Middle frontal gyrus (tissue), 1 donor: Measurements from ENCODE around the gene TRNP1.
"Not testable (repeated sequence)": the region's sequence is repeated elsewhere in the genome, so short reads cannot be mapped to it uniquely, and the experiment has no call there.

Experiments
- DNase-seq: peaks from one replicate; pipeline ENCODE4 v3.0.0-alpha.2; 2015; ENCODE audit warnings: low spot score; ENCODE audit errors: extremely low spot score

The TRNP1 gene

GRCh38 chr1:26993237-26994019, at the start of gene TRNP1:
Gene TRNP1 (plus strand): TSS chr1:26993692. CDS start chr1:26993787, 95 bp downstream.
- DNase-seq = no peak

GRCh38 chr1:26945138-26945537, 48.4 kb upstream of the TRNP1 start:
- no peak for DNase-seq

- DNase-seq = no peak
Measured at GRCh38 chr1:26945728-26946127, 47.8 kb upstream of the TRNP1 start.

GRCh38 chr1:26946270-26946669, 47.2 kb upstream of the TRNP1 start:
- no peak for DNase-seq

GRCh38 chr1:26948725-26949057, 44.8 kb upstream of the TRNP1 start:
- DNase-seq = not testable (repeated sequence)

- no peak for DNase-seq
Measured at GRCh38 chr1:26949266-26949925, 44.1 kb upstream of the TRNP1 start.

GRCh38 chr1:26949926-26950319, 43.6 kb upstream of the TRNP1 start:
- no peak for DNase-seq

- DNase-seq = no peak
Measured at GRCh38 chr1:26950602-26951001, 42.9 kb upstream of the TRNP1 start.

- no peak for DNase-seq
Measured at GRCh38 chr1:26951216-26951615, 42.3 kb upstream of the TRNP1 start.

- DNase-seq = no peak
Measured at GRCh38 chr1:26951821-26952497, 41.5 kb upstream of the TRNP1 start.

GRCh38 chr1:26953374-26953773, 40.1 kb upstream of the TRNP1 start:
- no peak for DNase-seq

- DNase-seq = no peak
Measured at GRCh38 chr1:26956321-26956720, 37.2 kb upstream of the TRNP1 start.

GRCh38 chr1:26957306-26957705, 36.2 kb upstream of the TRNP1 start:
- no peak for DNase-seq

GRCh38 chr1:26959270-26959669, 34.2 kb upstream of the TRNP1 start:
- DNase-seq = no peak

GRCh38 chr1:26959722-26960624, 33.5 kb upstream of the TRNP1 start, which contains the start of gene KDF1:
Gene KDF1 (minus strand): TSS chr1:26960468. CDS start chr1:26952380, 8,088 bp downstream.
- no peak for DNase-seq

- no peak for DNase-seq
Measured at GRCh38 chr1:26960625-26960966, 32.9 kb upstream of the TRNP1 start.

- DNase-seq = peak; percentile 9
Measured at GRCh38 chr1:26961826-26962225, 31.7 kb upstream of the TRNP1 start.

GRCh38 chr1:26965213-26965612, 28.3 kb upstream of the TRNP1 start:
- no peak for DNase-seq

- no peak for DNase-seq
Measured at GRCh38 chr1:26965628-26966027, 27.9 kb upstream of the TRNP1 start.

GRCh38 chr1:26970810-26971209, 22.7 kb upstream of the TRNP1 start:
- DNase-seq = no peak

GRCh38 chr1:26971590-26971989, 21.9 kb upstream of the TRNP1 start:
- no peak for DNase-seq
